HG02840 (cell line): ENCODE measurements around the gene SUPT4H1.

Experiments
- ATAC-seq: cut with Tn5 transposase; IDR thresholded peaks from one replicate; pipeline ENCODE4 v1.9.1; 2021; ENCODE audit warnings: mild to moderate bottlenecking, moderate library complexity, moderate number of reproducible peaks; ENCODE audit not compliant: unreplicated experiment, low FRiP score

SUPT4H1 gene

DNA sequence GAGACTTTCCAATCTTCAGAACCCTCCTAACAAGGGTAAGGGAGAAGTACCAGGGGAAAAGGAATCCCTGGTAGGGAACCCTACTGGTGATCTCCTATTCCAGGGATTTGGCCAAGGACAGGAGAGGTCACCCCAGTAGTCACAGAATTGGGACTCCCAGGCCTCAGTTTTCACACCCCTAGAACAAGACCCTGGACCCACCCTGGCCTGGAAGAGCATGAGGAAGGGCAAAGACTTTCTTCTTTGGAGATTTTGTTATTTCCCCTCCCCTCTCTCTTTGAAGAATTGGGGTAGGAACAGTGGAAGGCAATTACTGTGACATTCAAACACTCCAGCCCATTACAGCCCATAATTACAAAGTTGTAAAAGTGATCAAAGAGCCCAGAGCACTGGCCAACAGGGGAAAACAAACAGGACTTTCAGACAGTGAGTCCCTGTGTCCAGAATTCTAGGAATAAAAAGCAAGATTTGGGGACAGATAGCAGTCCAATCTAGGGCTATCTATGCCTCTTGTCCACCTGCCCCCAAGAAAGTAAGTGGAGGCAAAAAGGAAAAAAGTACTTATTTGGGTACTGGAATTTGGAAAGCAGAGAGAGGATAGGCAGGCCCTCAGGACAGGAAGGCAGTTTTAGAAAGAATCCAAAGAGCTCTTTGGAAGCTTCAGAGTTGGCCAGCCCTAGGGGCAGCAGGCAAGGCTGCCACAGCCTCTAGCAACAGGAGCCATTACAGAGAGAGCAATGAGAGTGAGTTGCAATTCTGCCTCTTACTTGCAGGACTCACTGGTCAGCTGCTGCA lies 13.4 kb upstream of the SUPT4H1 start:
- ATAC-seq: no peak

DNA sequence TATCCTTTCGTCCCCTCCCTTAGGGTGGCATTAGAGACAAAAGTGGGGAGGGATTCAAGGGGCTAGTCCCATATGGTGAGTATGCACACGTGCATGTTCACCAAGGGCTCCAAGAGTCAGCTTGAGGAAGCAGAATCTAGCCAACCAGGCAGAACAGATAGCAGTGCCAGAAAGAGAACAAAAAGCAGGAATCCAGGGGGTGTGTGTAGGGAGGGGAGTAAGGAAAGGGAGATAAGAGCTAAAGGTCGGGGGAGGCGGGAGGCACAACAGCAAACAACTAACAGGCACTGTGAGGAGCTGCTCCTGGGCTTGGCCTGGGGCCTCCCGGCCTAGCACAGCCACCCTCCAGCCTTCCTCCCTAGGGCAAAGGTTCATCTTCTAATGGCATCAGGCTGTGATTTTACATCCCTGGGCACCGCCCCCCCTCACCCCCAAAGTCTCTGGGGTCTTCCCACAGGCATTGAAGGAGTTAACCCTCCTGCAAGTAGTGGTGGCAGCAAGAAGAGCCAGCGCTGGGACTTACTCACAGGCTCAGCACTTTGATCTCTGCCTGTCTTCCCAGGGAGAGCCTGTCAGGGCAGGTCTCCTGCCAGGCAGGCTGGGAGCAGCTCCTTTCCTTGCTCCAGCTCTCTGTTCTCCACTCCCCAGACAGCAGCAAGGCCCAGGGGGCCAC lies 12.4 kb upstream of the SUPT4H1 start:
- no peak for ATAC-seq

DNA sequence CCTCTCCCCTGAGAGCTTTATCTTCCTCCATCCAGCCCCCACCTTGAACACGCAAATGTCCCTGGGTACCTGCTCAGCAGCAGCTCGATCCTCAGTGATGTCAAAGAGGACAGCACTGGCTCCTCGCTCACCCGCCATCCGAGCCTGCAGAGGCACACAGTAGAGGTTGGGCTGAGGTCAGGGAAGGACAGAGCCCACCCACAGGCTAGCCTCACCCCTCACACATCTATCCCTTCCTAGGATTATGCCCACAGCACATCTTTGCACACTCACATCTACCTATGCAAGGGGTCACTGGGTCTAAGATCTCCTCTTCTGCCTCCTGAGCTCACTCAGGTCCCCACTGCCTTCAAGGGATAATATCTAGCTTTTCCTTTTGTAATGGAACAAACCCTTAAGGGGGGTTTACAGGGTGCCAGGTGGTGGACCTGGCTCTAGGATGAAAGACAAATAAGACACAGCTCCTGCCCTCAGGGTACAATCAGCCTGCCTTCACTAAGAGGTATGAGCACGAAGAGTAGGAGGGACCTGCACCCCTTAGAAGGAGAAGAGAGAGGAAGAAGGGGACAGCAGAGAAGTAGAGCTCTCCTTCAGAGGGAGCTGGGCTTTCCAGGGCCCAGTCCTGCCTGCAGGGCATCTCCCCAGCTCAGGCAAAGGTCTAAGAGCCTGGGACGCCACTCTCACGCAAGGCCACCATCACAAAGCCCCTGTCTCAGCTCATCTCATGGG lies 11.6 kb upstream of the SUPT4H1 start:
- ATAC-seq: no peak

DNA sequence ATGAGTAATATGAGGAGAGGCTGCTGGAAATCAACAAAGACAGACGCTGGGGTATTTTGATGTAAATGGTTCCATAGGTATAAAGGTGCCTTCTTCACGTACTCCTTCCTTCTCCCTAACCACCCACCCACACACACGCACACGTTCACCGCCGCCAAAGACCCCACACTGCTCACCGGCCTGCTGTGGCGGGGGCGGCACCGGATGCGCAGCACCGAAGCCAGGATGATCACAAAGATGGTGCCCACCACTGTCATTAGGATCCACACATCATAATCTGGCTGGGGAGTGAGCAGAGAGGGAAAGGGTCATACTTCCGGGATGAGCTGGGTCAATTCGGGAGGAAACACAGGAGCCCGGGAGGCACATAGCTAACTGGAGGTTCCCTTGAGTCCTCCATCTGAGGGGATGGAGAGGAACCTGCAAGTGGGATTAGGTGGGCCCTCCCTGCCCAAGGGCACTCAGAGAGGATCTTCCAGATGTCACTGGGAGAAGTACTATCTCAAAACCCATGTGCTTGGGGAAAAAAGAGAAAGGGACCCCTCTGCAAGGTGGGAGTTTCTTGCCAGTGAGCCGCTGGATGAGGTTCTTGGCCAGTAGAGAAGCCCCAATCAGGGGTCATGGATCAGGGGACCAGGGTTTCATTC lies 10.5 kb upstream of the SUPT4H1 start:
- no peak for ATAC-seq

DNA sequence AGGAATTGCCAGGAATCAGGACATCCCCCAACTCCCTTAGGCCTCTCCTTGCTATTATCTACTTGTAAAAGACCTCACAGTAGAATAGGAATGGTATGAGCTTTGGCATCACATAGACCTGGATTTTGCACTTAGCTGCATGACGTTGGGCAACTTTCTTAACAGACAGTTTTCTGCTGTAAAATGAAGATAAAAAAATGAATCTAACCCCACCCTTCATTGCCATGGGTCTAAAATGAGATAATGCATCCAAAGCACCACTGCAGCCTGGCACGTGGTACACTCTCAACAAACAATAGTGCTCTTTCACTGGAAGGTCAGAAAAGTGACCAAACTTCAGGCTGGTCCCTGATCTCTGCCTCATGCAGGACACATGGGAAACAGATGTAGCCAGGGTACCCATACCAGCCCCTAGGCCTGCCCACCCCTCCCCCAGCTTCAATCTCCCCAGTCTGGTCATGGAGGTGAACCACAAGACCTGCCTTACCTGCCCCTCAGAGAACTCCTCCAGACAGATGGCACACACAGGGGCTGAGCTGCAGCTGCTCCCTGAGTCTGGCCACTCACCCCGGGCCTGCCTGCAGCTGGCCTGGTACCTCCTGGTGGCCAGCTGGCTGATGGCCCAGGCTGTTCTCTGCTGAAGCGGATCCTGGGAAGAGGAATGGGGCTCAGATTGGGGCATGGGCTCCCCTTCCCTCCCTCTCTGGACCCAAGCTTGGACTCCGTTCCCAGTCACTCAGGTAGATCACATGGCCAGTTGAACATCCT lies 8.5 kb upstream of the SUPT4H1 start:
- no peak for ATAC-seq

DNA sequence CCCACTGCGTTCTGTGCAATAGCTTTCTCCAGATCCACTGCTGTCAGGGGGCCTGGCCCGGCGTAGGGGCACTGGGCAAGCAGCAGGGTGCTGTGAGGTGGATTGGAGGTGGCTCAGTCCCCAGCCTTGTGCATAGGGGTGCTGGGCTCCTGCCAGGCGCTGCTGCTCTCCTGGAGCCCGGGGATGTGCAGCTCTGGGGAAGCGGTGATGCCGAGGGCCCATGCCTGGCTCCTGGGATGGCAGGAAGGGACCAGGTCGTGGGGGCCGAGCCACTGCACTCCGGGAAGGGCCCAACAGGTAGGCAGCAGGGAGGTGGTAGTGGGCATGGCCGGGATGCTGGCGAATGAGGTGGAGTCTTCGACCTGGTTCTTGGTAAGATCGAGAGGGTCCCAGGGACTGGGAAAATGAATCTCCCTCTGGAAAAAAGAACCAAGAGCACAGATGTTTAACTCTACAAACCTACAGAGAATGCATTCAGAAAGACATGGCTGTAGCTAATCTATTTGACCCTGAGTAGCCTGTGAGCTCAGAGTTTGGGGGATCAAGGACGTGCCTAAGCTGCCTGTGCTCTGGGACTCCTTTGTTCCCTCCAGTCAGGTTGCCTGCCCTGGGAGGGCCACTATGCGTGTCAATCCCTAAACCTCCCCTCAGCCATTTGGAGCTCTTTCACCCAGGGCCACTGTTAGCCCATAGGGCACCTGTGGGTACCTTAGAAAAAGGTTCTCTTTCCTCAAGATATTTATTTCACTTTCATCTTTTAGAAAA lies 6.6 kb upstream of the SUPT4H1 start:
- ATAC-seq: no peak

DNA sequence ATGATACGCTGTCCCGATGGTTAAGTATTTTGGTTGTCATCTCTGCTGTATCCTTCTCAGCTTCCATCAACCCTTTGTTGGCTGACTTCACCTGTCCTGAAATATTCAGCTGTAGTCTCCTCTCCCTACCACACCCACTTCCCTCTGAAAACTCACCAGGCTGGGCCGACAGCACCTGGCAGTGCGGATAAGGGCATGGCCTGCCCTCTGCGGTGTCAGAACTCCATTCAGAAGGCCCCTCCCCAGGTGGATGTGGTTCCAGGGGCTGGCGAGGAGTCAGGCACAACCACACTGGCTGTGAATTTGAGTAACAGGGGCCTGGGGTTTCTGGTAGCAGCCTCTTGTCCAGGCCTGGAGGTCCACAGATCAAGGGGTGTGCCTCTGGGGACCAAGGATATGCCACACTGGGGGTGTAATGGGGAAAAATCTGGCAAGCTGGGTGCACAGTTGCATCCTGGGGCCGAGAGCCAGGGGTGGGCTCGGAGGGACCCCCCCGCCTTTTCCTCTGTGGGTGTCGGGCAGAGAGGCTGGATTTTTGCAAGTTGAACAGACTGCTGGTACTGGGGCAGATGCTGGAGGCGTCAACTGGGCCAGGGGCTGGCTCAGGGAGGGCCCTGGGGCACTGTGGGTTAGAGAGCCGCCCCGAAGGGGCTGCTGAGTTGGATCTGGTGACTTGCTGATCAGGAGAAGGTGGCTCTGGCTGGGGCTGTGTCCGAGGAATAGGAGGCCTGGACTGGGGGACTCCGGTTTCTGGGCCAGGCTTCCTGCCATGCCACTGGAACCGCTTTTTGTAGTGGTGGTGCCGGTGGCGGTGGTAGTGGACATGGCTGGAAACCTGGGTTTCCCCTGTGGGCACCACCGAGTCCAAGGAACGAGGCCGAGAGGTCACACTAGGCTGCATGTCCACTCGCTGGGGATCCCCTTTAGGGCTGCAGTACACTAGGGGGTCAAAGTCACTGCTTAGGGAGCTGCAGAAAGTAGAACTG lies 5.6 kb upstream of the SUPT4H1 start:
- ATAC-seq: no peak

DNA sequence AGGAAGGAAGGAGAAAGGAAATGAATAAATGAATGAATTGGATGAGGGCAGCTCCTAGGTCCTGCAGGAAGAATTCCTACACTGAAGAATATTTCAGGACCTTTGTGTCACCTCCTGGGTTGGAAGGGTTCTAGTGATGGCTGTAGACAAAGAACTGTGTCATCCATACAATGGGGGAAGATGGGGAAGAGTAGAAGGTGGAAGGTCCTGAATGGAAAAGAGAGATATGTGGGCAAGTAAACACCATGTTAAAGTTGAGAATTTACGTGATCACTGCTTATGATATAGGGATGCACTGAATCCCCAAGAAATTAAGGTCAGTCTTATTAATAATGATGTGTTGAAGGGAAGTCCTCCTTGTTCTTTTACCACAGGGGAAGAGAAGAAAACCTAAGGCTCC lies 4.2 kb upstream of the SUPT4H1 start:
- no peak for ATAC-seq

DNA sequence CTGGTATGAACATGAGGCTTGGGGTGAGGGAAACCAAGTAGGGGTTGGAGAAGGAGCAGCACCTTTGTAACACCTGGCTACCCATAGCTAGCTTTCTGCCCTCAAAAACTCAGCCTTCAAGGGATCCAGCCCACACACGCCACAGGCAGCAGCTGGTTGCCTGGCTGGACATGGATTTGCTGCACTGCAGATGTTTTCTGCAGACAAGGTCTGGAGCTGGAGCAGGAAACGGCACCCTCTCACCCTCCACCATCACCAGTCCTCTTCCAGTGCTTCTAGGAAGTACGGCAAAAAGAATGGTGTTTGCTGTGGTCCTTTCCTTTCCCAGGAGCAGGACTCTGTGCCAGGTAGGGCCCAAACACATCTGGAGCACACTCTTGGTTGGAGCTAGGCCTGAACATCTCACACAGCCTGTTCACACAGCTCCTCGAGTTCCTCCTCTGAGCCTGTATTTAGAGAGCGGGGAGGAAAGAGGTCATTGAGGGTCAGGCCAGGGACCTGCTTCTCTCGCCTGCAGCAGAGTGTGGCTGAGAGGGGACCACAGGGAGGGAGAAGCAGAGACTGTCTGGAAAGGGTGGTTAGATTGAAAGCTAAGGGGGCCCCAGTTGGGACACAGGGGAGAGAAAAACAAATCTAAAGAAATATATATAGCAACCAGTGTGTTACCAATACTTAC lies 2.7 kb upstream of the SUPT4H1 start:
- no peak for ATAC-seq

DNA sequence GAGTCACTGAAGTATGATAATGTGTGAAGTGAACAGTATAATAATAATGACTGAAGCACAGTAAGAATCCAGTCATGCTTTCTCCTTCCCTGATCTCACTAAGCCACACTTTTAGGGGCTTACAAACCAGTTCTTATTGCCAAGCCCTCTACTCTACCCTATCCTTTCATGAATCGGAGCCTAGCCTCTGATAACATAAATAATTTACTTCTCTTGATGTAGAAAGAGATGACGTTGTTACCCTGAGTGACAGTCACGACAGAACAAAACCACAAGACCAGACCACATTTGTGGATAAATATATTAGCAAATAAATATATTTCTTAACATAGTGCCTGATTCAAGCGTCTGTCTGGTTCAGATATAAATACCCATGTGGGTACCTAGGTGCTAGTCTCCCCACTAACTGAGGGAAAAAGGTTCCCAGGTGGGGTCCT lies 1.4 kb upstream of the SUPT4H1 start:
- ATAC-seq: no peak

DNA sequence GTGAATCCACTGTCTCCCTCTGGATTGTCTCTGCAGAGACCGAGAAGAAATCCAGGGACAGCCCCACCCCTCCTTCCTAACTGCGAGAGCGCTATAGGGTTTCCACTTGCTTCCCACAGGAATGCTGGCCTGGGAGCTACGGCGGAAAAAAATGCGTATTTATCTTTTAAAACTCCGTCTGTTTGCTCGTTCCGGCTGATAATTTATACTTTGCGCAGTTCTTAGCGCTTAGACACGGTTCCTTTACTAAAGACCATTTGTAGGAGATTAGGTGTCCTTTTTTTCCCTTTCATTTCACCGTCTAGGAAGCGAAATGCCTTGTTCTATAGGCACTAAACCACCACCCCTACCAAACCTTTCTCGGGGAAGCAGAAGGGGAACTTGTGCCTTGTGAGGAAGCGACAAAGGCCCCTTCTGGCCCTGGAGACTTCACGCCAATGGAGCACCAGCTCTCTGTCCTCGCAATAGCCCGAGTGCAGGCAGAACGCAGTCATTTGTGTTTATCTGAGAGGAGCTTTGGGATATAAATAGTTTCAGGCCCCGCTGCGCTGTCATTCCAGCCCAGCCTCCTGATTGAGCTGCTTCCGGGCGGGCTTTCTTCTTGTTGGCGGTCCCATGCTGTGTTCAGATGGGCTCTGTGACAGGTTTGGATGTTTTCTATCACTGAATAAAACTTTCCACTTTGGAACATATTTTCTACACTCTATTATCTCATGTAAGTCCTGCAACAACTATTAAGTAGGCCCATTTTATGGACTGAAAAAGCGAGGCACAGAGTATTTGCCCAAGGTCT lies 791 bp upstream of the SUPT4H1 start:
- ATAC-seq: peak; percentile 2

DNA sequence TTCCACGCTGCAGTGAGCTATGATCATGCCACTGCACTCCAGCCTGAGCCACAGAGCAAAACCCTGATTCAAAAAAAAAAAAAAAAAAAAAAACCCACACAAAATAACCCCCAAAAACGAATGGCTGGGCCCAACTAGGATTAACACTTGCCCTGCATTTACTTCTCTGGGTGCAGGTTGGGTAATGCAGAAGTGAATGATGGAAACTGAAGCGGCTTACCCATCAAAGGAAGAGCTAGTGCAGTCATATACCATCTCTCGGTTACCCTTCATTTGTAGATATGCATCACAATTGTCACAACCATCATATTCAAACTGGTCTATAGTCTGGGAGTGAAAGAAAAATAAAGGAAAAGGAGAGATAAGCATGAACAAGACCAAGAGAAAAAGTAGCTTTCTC lies 819 bp downstream of the SUPT4H1 start:
- ATAC-seq: no peak

DNA sequence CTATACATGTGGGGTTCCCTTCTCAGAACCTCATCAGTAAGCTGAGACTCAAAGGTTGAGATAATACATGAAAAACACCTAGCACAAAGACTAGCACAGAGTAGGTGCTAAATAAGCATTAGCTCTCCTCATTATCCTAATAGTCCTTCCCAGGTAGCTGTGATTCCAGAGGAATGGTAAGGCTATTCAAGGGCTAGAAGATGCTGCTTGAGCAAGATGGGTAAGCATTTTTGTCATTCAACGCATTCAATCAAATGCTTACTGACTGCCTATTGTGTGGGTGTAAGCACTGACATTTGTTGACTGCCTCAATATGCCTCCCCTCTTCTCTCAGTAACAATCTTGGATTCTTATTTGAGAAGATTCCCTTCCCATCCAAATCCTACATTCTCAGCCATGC lies 4.0 kb downstream of the SUPT4H1 start:
- no peak for ATAC-seq

DNA sequence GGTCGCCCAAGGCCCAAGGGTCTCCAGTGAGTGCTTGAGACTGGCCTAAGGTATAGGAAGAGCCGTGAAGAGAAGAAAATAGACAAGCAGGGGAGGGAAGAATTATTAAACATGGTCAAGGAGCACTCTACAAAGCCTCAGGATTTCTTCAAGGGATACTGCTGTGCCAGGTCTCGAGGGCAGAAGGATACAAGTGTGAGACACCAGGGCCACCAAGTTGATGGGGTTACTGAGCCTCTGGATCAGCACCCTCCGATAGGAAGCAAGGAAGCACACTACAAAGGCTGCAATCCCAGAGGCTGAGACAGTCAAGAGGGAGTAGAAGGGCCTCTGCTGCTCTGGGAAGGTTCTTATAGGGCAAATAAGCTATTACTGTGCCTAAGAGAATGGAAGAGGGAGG lies 6.5 kb downstream of the SUPT4H1 start:
- ATAC-seq: no peak

DNA sequence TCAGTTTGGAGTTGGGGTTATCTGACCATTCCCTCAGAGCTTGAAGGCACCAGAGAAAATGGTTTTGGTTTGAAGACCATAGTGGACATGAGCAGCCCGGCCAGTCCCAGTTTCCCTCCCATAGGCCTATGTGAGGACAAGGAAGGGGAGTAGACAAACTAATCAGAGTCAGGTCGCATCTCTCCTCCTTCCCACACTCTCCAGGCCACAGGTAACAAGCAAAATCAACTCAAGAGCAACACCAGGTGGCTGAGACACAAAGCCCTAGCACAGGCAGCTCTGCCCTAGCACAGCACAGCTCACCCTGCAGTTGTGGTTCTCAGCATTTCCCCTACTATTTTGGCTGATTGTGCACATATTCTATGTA lies 7.2 kb downstream of the SUPT4H1 start:
- peak; percentile 43 for ATAC-seq

DNA sequence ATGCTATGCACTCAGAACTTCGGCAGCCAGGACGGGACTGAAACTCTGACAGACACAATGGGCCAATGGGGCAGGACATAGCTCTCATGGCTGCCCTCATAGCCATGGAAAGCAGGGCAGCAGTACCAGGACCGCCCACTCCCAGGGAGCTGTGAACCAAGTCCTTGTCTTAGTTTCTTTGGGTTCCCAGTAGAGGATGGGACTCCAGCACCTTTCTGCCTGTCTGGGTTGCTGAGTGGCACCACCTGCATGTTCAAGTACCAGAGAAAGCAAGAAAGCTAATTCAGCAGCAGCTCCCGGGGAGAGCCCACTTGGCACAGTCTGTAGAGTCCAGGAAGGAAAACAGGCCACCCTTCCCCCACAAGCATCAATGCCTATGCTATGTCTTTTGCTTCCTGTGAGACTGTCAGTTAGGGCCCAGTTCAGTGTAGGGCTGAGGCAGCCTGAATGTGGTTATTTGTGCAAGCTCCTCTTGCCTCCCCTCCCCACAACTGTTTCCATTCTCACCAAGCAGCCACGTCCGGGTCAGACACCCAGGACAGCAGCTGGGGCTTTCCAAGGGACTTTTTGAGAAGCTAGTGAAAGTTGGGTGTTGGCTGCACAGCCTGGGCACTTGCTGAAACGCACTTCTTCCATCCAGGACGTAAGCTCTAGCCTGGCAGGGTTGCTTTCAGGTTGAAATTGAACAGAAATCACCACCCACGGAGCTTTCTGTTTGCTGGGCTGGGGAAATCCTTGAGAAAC lies 7.8 kb downstream of the SUPT4H1 start:
- ATAC-seq: peak; percentile 86
